ENCODE results near the gene LMF1. TPM values are rescaled to one million over a fixed set of nuclear protein-coding genes. Genes with fewer than 3 reads are reported as not detected.

Gene LMF1
- total RNA-seq, 2 experiments from 2014 or later, result 17.0 to 31.4 TPM

GRCh38 chr16:1002399-1003166 is 31.8 kb upstream of the LMF1 start:
- ChIA-PET CTCF (ENCODE audit: unreplicated experiment) (no interaction called here), POLR2A (no interaction called here)
- Histone ChIP-seq H2AFZ (ENCODE audit: low read length) (no peak overlapping the region), H3K4me1 (ENCODE audit: insufficient read depth, low read length, poor library complexity, severe bottlenecking) (no peaks in the 10 kb centered on the region), H3K36me3 (ENCODE audit: insufficient read depth, low read length) (no peaks in the 10 kb centered on the region), H4K20me1 (ENCODE audit: insufficient read depth, low read length) (no peaks in the 10 kb centered on the region), H3K4me3 (ENCODE audit: low read depth, low read length, poor library complexity, severe bottlenecking) (no peak overlapping the region), H3K79me2 (ENCODE audit: insufficient read depth, low read depth, low read length) (no peaks in the 10 kb centered on the region), H3K9me2 (ENCODE audit: insufficient read depth, low read length) (no peaks in the 10 kb centered on the region), H3K27ac (ENCODE audit: low read depth, low read length, poor library complexity, severe bottlenecking) (no peak overlapping the region), H3K4me2 (ENCODE audit: low read length) (no peak overlapping the region), H3K9me3 (ENCODE audit: low read length) (no peaks in the 10 kb centered on the region)
- no peak for DNase-seq (ENCODE audit: low spot score)
- TF ChIP-seq, protein P1, sequence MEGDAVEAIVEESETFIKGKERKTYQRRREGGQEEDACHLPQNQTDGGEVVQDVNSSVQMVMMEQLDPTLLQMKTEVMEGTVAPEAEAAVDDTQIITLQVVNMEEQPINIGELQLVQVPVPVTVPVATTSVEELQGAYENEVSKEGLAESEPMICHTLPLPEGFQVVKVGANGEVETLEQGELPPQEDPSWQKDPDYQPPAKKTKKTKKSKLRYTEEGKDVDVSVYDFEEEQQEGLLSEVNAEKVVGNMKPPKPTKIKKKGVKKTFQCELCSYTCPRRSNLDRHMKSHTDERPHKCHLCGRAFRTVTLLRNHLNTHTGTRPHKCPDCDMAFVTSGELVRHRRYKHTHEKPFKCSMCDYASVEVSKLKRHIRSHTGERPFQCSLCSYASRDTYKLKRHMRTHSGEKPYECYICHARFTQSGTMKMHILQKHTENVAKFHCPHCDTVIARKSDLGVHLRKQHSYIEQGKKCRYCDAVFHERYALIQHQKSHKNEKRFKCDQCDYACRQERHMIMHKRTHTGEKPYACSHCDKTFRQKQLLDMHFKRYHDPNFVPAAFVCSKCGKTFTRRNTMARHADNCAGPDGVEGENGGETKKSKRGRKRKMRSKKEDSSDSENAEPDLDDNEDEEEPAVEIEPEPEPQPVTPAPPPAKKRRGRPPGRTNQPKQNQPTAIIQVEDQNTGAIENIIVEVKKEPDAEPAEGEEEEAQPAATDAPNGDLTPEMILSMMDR (conservative IDR thresholded peaks at IDR 0.05; ENCODE audit: low read length), result no peak
- TF ChIP-seq EZH2phosphoT487 (IDR thresholded peaks at IDR 0.05; ENCODE audit: borderline replicate concordance, low read depth, low read length), result no peak
- intact Hi-C loops (cut with micrococcal nuclease; ENCODE audit: unreplicated experiment), result no loop called here
- BruUV-seq (replicated peaks), result no TSS peak

DNA sequence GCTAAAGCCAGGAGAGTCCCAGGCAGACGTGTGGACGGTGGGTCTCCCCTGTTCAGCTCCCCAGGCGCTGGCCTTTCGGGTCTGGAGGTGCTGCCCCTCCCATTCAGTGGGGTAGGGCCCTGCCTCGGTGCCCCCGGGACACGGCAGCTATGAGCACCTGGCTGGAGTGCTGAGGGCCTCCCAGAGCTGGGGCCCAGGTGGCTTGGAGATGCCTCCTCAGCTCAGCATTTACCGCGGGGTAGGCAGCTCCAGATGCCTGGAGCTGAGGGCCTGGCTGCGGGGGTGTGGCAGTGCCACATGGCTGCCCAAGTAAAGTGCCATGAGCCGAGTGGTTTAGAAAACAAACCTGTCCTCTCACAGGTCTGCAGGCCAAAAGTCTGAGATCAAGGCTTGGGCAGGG is 30.3 kb upstream of the LMF1 start:
- H3K4me2 ChIP-seq (ENCODE audit: low read length), result no peak overlapping the region
- no peaks in the 10 kb centered on the region for H3K36me3 ChIP-seq (ENCODE audit: insufficient read depth, low read length)
- ChIA-PET POLR2A (no interaction called here), CTCF (ENCODE audit: unreplicated experiment) (no interaction called here)
- BruUV-seq (replicated peaks), result no TSS peak
- no peak for TF ChIP-seq EZH2phosphoT487 (IDR thresholded peaks at IDR 0.05; ENCODE audit: borderline replicate concordance, low read depth, low read length)
- no peak overlapping the region for H3K4me3 ChIP-seq (ENCODE audit: low read depth, low read length, poor library complexity, severe bottlenecking)
- H3K9me3 ChIP-seq (ENCODE audit: low read length), result no peaks in the 10 kb centered on the region
- no peaks in the 10 kb centered on the region for H3K9me2 ChIP-seq (ENCODE audit: insufficient read depth, low read length)
- H3K27ac ChIP-seq (ENCODE audit: low read depth, low read length, poor library complexity, severe bottlenecking), result no peak overlapping the region
- no peaks in the 10 kb centered on the region for H3K4me1 ChIP-seq (ENCODE audit: insufficient read depth, low read length, poor library complexity, severe bottlenecking)
- no peaks in the 10 kb centered on the region for H4K20me1 ChIP-seq (ENCODE audit: insufficient read depth, low read length)
- H3K79me2 ChIP-seq (ENCODE audit: insufficient read depth, low read depth, low read length), result no peaks in the 10 kb centered on the region
- DNase-seq (ENCODE audit: low spot score), result no peak
- H2AFZ ChIP-seq (ENCODE audit: low read length), result no peak overlapping the region
- intact Hi-C loops (cut with micrococcal nuclease; ENCODE audit: unreplicated experiment), result no loop called here

GRCh38 chr16:1000608-1001007 is 29.8 kb upstream of the LMF1 start:
- DNase-seq (ENCODE audit: low spot score), result no peak
- Histone ChIP-seq H4K20me1 (ENCODE audit: insufficient read depth, low read length) (no peaks in the 10 kb centered on the region), H3K36me3 (ENCODE audit: insufficient read depth, low read length) (no peaks in the 10 kb centered on the region), H3K4me2 (ENCODE audit: low read length) (no peak overlapping the region), H3K9me3 (ENCODE audit: low read length) (no peaks in the 10 kb centered on the region), H2AFZ (ENCODE audit: low read length) (no peak overlapping the region), H3K4me1 (ENCODE audit: insufficient read depth, low read length, poor library complexity, severe bottlenecking) (no peaks in the 10 kb centered on the region), H3K79me2 (ENCODE audit: insufficient read depth, low read depth, low read length) (no peaks in the 10 kb centered on the region), H3K27ac (ENCODE audit: low read depth, low read length, poor library complexity, severe bottlenecking) (no peak overlapping the region), H3K4me3 (ENCODE audit: low read depth, low read length, poor library complexity, severe bottlenecking) (no peak overlapping the region), H3K9me2 (ENCODE audit: insufficient read depth, low read length) (no peaks in the 10 kb centered on the region)
- ChIA-PET CTCF (ENCODE audit: unreplicated experiment) (no interaction called here), POLR2A (no interaction called here)
- BruUV-seq (replicated peaks), result no TSS peak
- TF ChIP-seq, protein P1 (conservative IDR thresholded peaks at IDR 0.05; ENCODE audit: low read length), result no peak
- no peak for TF ChIP-seq EZH2phosphoT487 (IDR thresholded peaks at IDR 0.05; ENCODE audit: borderline replicate concordance, low read depth, low read length)
- intact Hi-C loops (cut with micrococcal nuclease; ENCODE audit: unreplicated experiment), result no loop called here

All from OCI-LY7 (cell line).